ENCODE data around the gene MBOAT2.

The MBOAT2 gene

DNA sequence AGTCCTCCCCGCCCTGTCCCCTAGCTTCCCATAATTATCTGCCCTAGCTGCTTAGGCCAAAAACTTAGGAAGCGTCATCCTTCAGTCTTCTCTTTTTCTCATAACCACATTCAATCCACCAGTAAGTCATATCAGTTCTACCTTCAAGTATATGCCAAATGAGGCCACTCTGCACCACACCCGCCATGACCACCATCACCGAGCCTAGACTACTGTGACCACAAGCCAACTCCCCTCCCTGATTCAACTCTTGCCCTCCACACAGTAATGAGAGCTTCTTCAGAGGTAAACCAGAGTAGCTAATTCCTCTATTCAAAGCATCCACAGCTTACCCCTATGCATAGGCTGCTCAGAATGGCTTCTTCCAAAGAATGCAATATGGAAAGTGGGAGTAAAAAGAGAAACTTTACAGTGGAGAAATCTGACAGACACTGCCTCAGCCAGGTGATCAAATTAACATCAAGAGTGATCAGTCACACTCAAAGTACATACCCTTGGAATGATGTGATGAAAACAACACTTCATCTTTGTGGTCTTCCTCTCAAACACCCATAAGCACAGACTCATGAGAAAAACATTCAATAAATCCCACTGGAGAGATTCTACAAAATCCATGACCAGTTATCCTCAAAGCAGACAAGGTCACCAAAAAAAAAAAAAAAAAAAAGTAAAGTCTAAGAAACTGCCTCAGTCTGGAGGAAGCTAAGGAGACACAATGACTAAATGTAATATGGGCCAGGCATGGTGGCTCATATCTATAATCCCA is 17.7 kb downstream of the MBOAT2 start:
- Histone ChIP-seq H3K9me3 (no peaks in the 10 kb centered on the region), H3K4me3 (ENCODE audit: low read depth, low read length) (no peak overlapping the region), H3K36me3 (no peaks in the 10 kb centered on the region), H3K27me3 (no peaks in the 10 kb centered on the region), H3K4me1 (peaks cover 8% of the 10 kb centered on the region)
- no peak for DNase-seq
- TF ChIP-seq, protein P1, sequence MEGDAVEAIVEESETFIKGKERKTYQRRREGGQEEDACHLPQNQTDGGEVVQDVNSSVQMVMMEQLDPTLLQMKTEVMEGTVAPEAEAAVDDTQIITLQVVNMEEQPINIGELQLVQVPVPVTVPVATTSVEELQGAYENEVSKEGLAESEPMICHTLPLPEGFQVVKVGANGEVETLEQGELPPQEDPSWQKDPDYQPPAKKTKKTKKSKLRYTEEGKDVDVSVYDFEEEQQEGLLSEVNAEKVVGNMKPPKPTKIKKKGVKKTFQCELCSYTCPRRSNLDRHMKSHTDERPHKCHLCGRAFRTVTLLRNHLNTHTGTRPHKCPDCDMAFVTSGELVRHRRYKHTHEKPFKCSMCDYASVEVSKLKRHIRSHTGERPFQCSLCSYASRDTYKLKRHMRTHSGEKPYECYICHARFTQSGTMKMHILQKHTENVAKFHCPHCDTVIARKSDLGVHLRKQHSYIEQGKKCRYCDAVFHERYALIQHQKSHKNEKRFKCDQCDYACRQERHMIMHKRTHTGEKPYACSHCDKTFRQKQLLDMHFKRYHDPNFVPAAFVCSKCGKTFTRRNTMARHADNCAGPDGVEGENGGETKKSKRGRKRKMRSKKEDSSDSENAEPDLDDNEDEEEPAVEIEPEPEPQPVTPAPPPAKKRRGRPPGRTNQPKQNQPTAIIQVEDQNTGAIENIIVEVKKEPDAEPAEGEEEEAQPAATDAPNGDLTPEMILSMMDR (IDR thresholded peaks at IDR 0.05; ENCODE audit: low read depth, low read length), result no peak

DNA sequence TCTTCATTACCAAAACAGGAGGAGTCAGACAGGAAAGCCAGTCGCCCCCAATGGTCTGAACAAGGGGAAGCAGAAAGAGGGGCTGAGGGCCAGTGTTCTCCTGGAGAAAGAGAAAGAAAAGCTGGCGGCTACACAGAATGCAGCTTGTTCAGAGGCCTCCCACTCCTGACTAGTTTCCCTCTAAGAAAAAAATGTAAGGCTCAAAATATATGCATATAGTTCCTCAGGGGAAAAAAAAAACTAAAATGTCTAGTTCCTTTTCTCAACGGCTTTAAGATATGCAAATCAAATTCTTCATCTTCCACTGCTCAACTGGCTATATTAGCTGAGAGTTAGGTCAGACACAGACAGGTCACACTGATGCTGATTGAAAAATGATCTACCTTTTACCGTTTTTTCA is 18.6 kb downstream of the MBOAT2 start:
- H3K4me1 ChIP-seq, result peaks cover 8% of the 10 kb centered on the region
- no peak overlapping the region for H3K4me3 ChIP-seq (ENCODE audit: low read depth, low read length)
- H3K27me3 ChIP-seq, result no peaks in the 10 kb centered on the region
- DNase-seq, result no peak
- H3K36me3 ChIP-seq, result no peaks in the 10 kb centered on the region
- TF ChIP-seq, protein P1 (IDR thresholded peaks at IDR 0.05; ENCODE audit: low read depth, low read length), result no peak
- no peaks in the 10 kb centered on the region for H3K9me3 ChIP-seq

DNA sequence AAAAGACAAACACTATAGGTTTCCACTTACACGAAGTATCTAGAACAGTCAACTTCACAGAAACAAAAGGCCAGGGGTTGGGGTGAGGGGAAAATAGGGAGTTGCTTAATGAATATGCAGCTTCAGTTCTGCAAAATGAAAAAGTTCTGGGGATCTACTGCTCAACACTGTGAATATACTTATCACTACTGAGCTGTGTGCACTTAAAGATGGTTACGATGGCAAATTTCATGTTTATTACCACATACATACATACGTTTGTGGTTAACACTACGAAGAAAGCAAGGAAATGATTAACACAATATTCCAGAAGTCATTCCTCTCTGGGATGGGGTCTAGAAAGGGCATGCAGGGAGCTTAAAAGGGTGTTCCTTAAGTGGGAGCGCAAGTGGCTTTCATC is 19.3 kb downstream of the MBOAT2 start:
- H3K36me3 ChIP-seq, result no peaks in the 10 kb centered on the region
- DNase-seq, result no peak
- H3K4me3 ChIP-seq (ENCODE audit: low read depth, low read length), result no peak overlapping the region
- no peaks in the 10 kb centered on the region for H3K27me3 ChIP-seq
- H3K4me1 ChIP-seq, result peaks cover 8% of the 10 kb centered on the region
- TF ChIP-seq, protein P1 (IDR thresholded peaks at IDR 0.05; ENCODE audit: low read depth, low read length), result no peak
- no peaks in the 10 kb centered on the region for H3K9me3 ChIP-seq

DNA sequence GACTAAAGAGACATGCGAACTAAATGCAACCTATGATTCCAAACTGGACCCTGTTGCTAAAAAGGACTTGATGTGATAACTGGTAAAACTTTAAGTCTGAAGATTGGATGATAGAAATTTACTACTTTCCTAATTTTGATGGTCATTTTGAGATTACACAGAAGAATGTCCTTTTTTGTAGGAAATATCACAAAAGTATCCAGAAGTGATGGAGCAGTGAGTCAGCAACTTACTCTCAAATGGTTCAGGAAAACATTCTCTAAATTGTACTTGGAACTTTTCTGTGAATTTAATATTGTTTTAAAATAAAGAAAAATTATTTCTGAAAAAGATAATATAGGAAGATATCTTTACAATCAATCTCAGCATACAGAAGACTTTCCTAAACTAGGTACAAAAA is 19.9 kb downstream of the MBOAT2 start:
- Histone ChIP-seq H3K36me3 (no peaks in the 10 kb centered on the region), H3K4me1 (peaks cover 8% of the 10 kb centered on the region), H3K27me3 (no peaks in the 10 kb centered on the region), H3K9me3 (no peaks in the 10 kb centered on the region), H3K4me3 (ENCODE audit: low read depth, low read length) (no peak overlapping the region)
- no peak for DNase-seq
- TF ChIP-seq, protein P1 (IDR thresholded peaks at IDR 0.05; ENCODE audit: low read depth, low read length), result no peak

DNA sequence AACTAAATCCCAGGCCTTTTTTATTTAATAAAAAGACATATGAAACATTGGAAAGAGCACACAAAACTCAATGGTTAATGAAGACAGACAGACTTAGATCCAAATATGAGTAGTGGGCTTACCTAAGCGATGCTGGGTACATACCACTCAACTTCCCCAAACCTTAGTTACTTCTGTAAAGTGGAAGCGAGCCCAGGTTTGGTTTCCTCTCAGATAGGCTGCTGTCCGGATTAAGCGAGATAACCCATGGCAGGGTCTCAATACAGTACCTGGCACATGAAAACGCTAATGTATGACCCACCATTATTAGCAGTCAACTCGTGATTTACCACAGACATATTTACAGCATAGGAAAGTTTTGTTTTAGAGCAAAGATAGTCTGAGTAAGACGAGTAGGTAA is 21.6 kb downstream of the MBOAT2 start:
- TF ChIP-seq, protein P1 (IDR thresholded peaks at IDR 0.05; ENCODE audit: low read depth, low read length), result no peak
- Histone ChIP-seq H3K9me3 (no peaks in the 10 kb centered on the region), H3K4me1 (peaks cover 10% of the 10 kb centered on the region), H3K36me3 (no peaks in the 10 kb centered on the region), H3K4me3 (ENCODE audit: low read depth, low read length) (no peak overlapping the region), H3K27me3 (no peaks in the 10 kb centered on the region)
- no peak for DNase-seq

DNA sequence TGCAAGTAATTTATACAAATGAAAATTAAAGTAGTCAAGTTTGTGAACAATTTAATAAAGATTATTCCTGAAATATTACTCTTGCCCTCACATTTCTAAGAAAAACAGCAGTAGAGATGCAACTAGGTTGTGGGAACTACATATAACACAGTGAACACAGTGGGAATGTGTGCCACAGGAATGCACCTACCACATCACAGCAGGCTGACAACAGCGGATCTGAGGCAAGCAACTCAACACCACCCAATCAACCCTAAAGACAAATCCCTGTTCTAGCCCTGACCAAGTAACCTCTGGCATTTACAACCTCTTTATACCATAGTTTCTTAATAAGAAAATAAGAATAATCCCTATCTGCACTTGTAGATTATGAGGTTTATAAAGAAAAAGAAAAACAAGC is 23.4 kb downstream of the MBOAT2 start:
- TF ChIP-seq, protein P1 (IDR thresholded peaks at IDR 0.05; ENCODE audit: low read depth, low read length), result no peak
- Histone ChIP-seq H3K9me3 (no peaks in the 10 kb centered on the region), H3K36me3 (no peaks in the 10 kb centered on the region), H3K4me3 (ENCODE audit: low read depth, low read length) (no peak overlapping the region), H3K27me3 (no peaks in the 10 kb centered on the region), H3K4me1 (peaks cover 20% of the 10 kb centered on the region)
- DNase-seq, result no peak
